HCT116 (cell line): Measurements from ENCODE around the gene KCTD4. TPM values are rescaled to one million over a fixed set of nuclear protein-coding genes. Genes with fewer than 3 reads are reported as not detected.

Experiments
- ATAC-seq: fragments of 200-7000 bp; cut with Tn5 transposase; 2 replicates; pipeline ENCODE4 v1.9.1; 2020; ENCODE audit warnings: mild to moderate bottlenecking, moderate library complexity
- BruUV-seq: library from RNA; stranded (reverse); fragments of 400-500 nt; replicated peaks from 2 replicates; lab custom pipeline; 2021; lab: Mats Ljungman, UMichigan
- CTCF ChIA-PET: fragments of 300-600 bp; sonication (Branson Sonifier 250); formaldehyde crosslinking; loops from one replicate; lab custom pipeline; 2021; ENCODE audit warnings: antibody characterized with exemption; lab: Charles Lee
- POLR2A ChIA-PET: fragments of 300-600, 350-600 bp; sonication (Branson Sonifier 250); formaldehyde crosslinking; loops from one replicate; lab custom pipeline; 2021; ENCODE audit warnings: antibody characterized with exemption; lab: Charles Lee
- RAD21 ChIA-PET, 2 experiments: fragments of 300-600 bp; sonication (Branson Sonifier 250); formaldehyde crosslinking; loops; one replicate each; lab custom pipeline; 2023; ENCODE audit warnings: low total read pairs in 2 of 2; ENCODE audit not compliant: uncharacterized antibody in 2 of 2, unreplicated experiment in 2 of 2, low non-redundant PET in 1 of 2; lab: Charles Lee
- DNase-seq: peaks from one replicate; pipeline ENCODE4 v3.0.0-alpha.2; 2010; ENCODE audit warnings: low read depth, low spot score
- H2AFZ ChIP-seq: fragments of 200-600 bp; shearing (Covaris generic), sonication (generic); 2 replicates; pipeline ENCODE4 v1.6.1; 2017; ENCODE audit warnings: low read depth, mixed run types, mixed read lengths, antibody characterized with exemption, low read length; ENCODE audit not compliant: poor library complexity, severe bottlenecking
- H3K27ac ChIP-seq: 2 replicates; pipeline ENCODE4 v1.5.1; 2012; ENCODE audit warnings: low read depth, low read length
- H3K27me3 ChIP-seq: fragments of 200-600 bp; sonication (generic); 2 replicates; pipeline ENCODE4 v1.6.1; 2016; ENCODE audit warnings: mixed run types, low read length, mixed read lengths; ENCODE audit not compliant: insufficient read depth
- H3K36me3 ChIP-seq, 2 experiments: fragments of 200-500 bp in 1 of 2; fragments of 200-600 bp in 1 of 2; sonication (Bioruptor generic) in 1 of 2; sonication (generic) in 1 of 2; 2 replicates each; pipeline versions ENCODE4 v1.5.1 to v1.6.1; 2014 to 2016; ENCODE audit warnings: low read length in 2 of 2, inconsistent platforms in 1 of 2, mixed read lengths in 1 of 2, mixed run types in 1 of 2; ENCODE audit not compliant: insufficient read depth in 2 of 2, control insufficient read depth in 1 of 2
- H3K4me1 ChIP-seq, 2 experiments: fragments of 200-600 bp in 1 of 2; sonication (generic) in 1 of 2; 2 replicates each; pipeline versions ENCODE4 v1.5.1 to v1.6.1; 2012 to 2017; ENCODE audit warnings: low read length in 2 of 2, inconsistent platforms in 1 of 2, mild to moderate bottlenecking in 1 of 2, mixed read lengths in 1 of 2, mixed run types in 1 of 2, moderate library complexity in 1 of 2; ENCODE audit not compliant: insufficient read depth in 2 of 2, control insufficient read depth in 1 of 2
- H3K4me2 ChIP-seq: fragments of 200-600 bp; sonication (generic); 2 replicates; pipeline ENCODE4 v1.6.1; 2017; ENCODE audit warnings: mixed run types, low read length, mixed read lengths
- H3K4me3 ChIP-seq, 2 experiments: fragments of 200-600 bp in 1 of 2; sonication (generic) in 1 of 2; replicated peaks in 1 of 2; 2 replicates each; pipeline ENCODE4 v1.5.1; 2011 to 2016; ENCODE audit warnings: low read length in 2 of 2, control low read depth in 1 of 2, low read depth in 1 of 2, mild to moderate bottlenecking in 1 of 2, mixed read lengths in 1 of 2, mixed run types in 1 of 2
- H3K79me2 ChIP-seq: fragments of 200-600 bp; sonication (generic); 2 replicates; pipeline ENCODE4 v1.6.1; 2017; ENCODE audit warnings: mild to moderate bottlenecking, mixed run types, low read length, moderate library complexity, mixed read lengths; ENCODE audit not compliant: insufficient read depth
- H3K9ac ChIP-seq: fragments of 200-600 bp; sonication (generic); 2 replicates; pipeline ENCODE4 v1.6.1; 2016; ENCODE audit warnings: low read length, mixed read lengths
- H3K9me2 ChIP-seq: fragments of 200-600 bp; sonication (generic), shearing (Covaris generic); 2 replicates; pipeline ENCODE4 v1.6.1; 2017; ENCODE audit warnings: mixed run types, mild to moderate bottlenecking, moderate library complexity; ENCODE audit not compliant: insufficient read depth
- H3K9me3 ChIP-seq, 2 experiments: fragments of 200-500 bp in 1 of 2; fragments of 200-600 bp in 1 of 2; sonication (Bioruptor generic) in 1 of 2; sonication (generic) in 1 of 2; 2 replicates each; pipeline ENCODE4 v1.6.1; 2014 to 2017; ENCODE audit warnings: low read length in 2 of 2, mixed read lengths in 2 of 2, inconsistent platforms in 1 of 2, low read depth in 1 of 2, mild to moderate bottlenecking in 1 of 2, mixed run types in 1 of 2, moderate library complexity in 1 of 2; ENCODE audit not compliant: control insufficient read depth in 1 of 2, insufficient read depth in 1 of 2
- H4K20me1 ChIP-seq: fragments of 200-600 bp; sonication (generic), shearing (Covaris generic); 2 replicates; pipeline ENCODE4 v1.6.1; 2017; ENCODE audit warnings: mixed run types, mild to moderate bottlenecking, moderate library complexity; ENCODE audit not compliant: insufficient read depth
- CBX3 ChIP-seq: IDR thresholded peaks from 2 replicates; pipeline ENCODE4 v1.6.1; 2012; ENCODE audit warnings: low read depth
- CEBPB ChIP-seq: IDR thresholded peaks from 2 replicates; pipeline ENCODE4 v1.6.1; 2012; ENCODE audit warnings: low read depth
- EGR1 ChIP-seq: IDR thresholded peaks from 2 replicates; pipeline ENCODE4 v1.6.1; 2012; ENCODE audit warnings: low read depth
- EZH2 ChIP-seq: fragments of 200-600 bp; sonication (generic); IDR thresholded peaks from 2 replicates; pipeline ENCODE4 v1.6.1; 2017; ENCODE audit warnings: antibody characterized with exemption, mixed run types
- EZH2phosphoT487 ChIP-seq: fragments of 200-600 bp; IDR thresholded peaks from 2 replicates; pipeline ENCODE4 v1.6.1; 2018; ENCODE audit warnings: antibody characterized with exemption, borderline replicate concordance
- JUND ChIP-seq: IDR thresholded peaks from 2 replicates; pipeline ENCODE4 v1.6.1; 2012
- POLR2A ChIP-seq: IDR thresholded peaks from 2 replicates; pipeline ENCODE4 v1.7.0; 2011; ENCODE audit warnings: borderline replicate concordance; ENCODE audit not compliant: insufficient read depth, insufficient read length; ENCODE audit errors: extremely low read depth
- POLR2AphosphoS5 ChIP-seq: IDR thresholded peaks from 2 replicates; pipeline ENCODE4 v1.6.1; 2011; ENCODE audit warnings: mild to moderate bottlenecking, low read depth, low read length, moderate library complexity
- SIN3A ChIP-seq: IDR thresholded peaks from 2 replicates; pipeline ENCODE4 v1.6.1; 2012; ENCODE audit warnings: low read depth
- SRF ChIP-seq: IDR thresholded peaks from 2 replicates; pipeline ENCODE4 v1.6.1; 2012; ENCODE audit warnings: low read depth
- TCF7L2 ChIP-seq: IDR thresholded peaks from 2 replicates; pipeline ENCODE4 v1.7.0; 2011; ENCODE audit warnings: borderline replicate concordance, inconsistent platforms; ENCODE audit not compliant: insufficient read depth, insufficient read length; ENCODE audit errors: extremely low read depth
- YY1 ChIP-seq: IDR thresholded peaks from 2 replicates; pipeline ENCODE4 v1.6.1; 2011; ENCODE audit warnings: low read length, low read depth, moderate library complexity, mild to moderate bottlenecking; ENCODE audit not compliant: insufficient replicate concordance; ENCODE audit errors: extremely low read depth
- ZFX ChIP-seq: fragments of 450-650 bp; IDR thresholded peaks from 2 replicates; pipeline ENCODE4 v1.6.1; 2017
- ZNF274 ChIP-seq: fragments of 200-500 bp; sonication (Bioruptor generic); IDR thresholded peaks from 2 replicates; pipeline ENCODE4 v1.6.1; 2014; ENCODE audit warnings: mild to moderate bottlenecking, low read depth, low read length, inconsistent platforms
- intact Hi-C: fragments of 100-400 bp; cut with micrococcal nuclease; formaldehyde crosslinking; loops from 2 replicates; pipeline ENCODE4 v1.10.0; 2022
- total RNA-seq: library from RNA; stranded (reverse); gene quantifications from one replicate; pipeline ENCODE4 v1.2.1, GENCODE V29; 2021; ENCODE audit not compliant: unreplicated experiment
- TF ChIP-seq, protein P1 (sequence below): IDR thresholded peaks from 2 replicates; pipeline ENCODE4 v1.6.1; 2012
- TF ChIP-seq, protein P2 (sequence below): IDR thresholded peaks from 2 replicates; pipeline ENCODE4 v1.6.1; 2011; ENCODE audit warnings: mild to moderate bottlenecking, low read length, moderate library complexity; ENCODE audit not compliant: insufficient replicate concordance; ENCODE audit errors: extremely low read depth

KCTD4 gene
- total RNA-seq, 1 experiment from 2014 or later, result not detected

DNA sequence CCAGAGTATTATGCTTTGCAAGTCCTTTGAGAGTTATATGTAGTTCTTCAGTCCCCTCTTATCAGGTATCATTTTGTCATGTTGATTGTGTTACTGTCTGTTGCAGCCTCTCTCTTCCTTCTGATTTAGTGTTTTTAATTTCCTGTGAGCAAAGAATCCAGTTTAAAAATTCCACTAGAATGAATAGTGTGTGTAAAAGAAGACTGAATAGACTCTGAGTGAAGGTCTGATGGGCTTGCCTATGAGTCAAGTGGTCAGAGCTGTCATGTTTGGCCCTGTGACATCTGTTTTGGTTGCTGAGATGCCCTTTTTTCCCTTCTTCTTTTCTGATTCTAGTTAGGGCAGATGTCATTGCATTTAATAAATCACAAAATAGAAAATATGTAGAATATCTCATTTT is 23.3 kb upstream of the KCTD4 start:
- H3K4me1 ChIP-seq, result peaks cover 17 to 38% of the 10 kb centered on the region in 2 experiments
- H3K36me3 ChIP-seq, result no peaks in the 10 kb centered on the region
- ATAC-seq (no peak), DNase-seq (no peak)
- CTCF ChIA-PET, result no interaction called here
- H3K27ac ChIP-seq, result no peak overlapping the region
- H3K4me3 ChIP-seq, result no peak overlapping the region
- H3K27me3 ChIP-seq, result no peaks in the 10 kb centered on the region
- H3K9me2 ChIP-seq, result no peaks in the 10 kb centered on the region
- TF ChIP-seq CEBPB, result no peak
- no peak for TF ChIP-seq SIN3A
- TF ChIP-seq CBX3, result no peak
- intact Hi-C loops, result no loop called here
- H3K79me2 ChIP-seq, result peaks cover 66% of the 10 kb centered on the region
- POLR2A ChIA-PET, result no interaction called here
- H3K4me2 ChIP-seq, result no peak overlapping the region
- H3K9ac ChIP-seq, result no peak overlapping the region
- no TSS peak for BruUV-seq
- no peaks in the 10 kb centered on the region for H4K20me1 ChIP-seq
- no peaks in the 10 kb centered on the region for H3K9me3 ChIP-seq
- H2AFZ ChIP-seq, result no peak overlapping the region
- RAD21 ChIA-PET, result interaction anchor here in 1 of 2 experiments (0.6 kb wide), 1 partner anchor 55 kb away, joined by 7 read pairs; no protein-coding TSS in a partner anchor

DNA sequence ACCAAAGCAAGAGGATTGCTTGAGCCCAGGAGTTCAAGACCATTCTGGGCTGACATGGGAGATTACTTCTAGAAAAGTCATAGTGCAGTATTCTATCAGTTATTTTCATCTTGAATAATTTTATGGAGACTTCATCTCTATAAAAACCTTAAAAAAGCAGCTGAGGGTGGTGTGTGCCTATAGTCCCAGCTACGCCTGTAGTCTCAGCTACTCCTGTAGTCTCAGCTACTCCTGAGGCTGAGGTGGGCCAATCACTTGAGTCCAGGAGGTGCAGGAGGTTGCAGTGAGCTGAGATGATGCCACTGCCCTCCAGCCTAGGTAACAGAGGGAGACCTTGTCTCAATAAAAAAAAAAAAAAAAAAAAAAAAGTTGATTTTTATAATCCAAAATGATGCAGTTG is 22.1 kb upstream of the KCTD4 start:
- Histone ChIP-seq H3K27me3 (no peaks in the 10 kb centered on the region), H3K4me1 (peaks cover 30 to 48% of the 10 kb centered on the region in 2 experiments), H3K27ac (no peak overlapping the region), H3K79me2 (peaks cover 68% of the 10 kb centered on the region), H3K4me3 (no peak overlapping the region), H3K9me2 (no peaks in the 10 kb centered on the region), H3K4me2 (no peak overlapping the region), H4K20me1 (no peaks in the 10 kb centered on the region), H3K36me3 (no peaks in the 10 kb centered on the region), H2AFZ (no peak overlapping the region), H3K9me3 (no peaks in the 10 kb centered on the region), H3K9ac (no peak overlapping the region)
- no peak for TF ChIP-seq CBX3
- TF ChIP-seq CEBPB, result no peak
- TF ChIP-seq, protein P1, sequence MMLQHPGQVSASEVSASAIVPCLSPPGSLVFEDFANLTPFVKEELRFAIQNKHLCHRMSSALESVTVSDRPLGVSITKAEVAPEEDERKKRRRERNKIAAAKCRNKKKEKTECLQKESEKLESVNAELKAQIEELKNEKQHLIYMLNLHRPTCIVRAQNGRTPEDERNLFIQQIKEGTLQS, result no peak
- TF ChIP-seq EZH2, result no peak
- no peak for TF ChIP-seq EZH2phosphoT487
- TF ChIP-seq ZFX, result no peak
- no peak for TF ChIP-seq YY1
- TF ChIP-seq ZNF274, result no peak
- no peak for TF ChIP-seq EGR1
- no peak for TF ChIP-seq TCF7L2
- TF ChIP-seq POLR2A, result no peak
- no peak for TF ChIP-seq POLR2AphosphoS5
- TF ChIP-seq, protein P2, sequence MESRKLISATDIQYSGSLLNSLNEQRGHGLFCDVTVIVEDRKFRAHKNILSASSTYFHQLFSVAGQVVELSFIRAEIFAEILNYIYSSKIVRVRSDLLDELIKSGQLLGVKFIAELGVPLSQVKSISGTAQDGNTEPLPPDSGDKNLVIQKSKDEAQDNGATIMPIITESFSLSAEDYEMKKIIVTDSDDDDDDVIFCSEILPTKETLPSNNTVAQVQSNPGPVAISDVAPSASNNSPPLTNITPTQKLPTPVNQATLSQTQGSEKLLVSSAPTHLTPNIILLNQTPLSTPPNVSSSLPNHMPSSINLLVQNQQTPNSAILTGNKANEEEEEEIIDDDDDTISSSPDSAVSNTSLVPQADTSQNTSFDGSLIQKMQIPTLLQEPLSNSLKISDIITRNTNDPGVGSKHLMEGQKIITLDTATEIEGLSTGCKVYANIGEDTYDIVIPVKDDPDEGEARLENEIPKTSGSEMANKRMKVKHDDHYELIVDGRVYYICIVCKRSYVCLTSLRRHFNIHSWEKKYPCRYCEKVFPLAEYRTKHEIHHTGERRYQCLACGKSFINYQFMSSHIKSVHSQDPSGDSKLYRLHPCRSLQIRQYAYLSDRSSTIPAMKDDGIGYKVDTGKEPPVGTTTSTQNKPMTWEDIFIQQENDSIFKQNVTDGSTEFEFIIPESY, result no peak
- no peak for TF ChIP-seq JUND
- TF ChIP-seq SIN3A, result no peak
- TF ChIP-seq SRF, result no peak
- intact Hi-C loops, result no loop called here
- ChIA-PET POLR2A (no interaction called here), RAD21 (no interaction called here), CTCF (no interaction called here)
- no TSS peak for BruUV-seq
- no peak for ATAC-seq
- no peak for DNase-seq
